ENCODE data around the gene WWC2.
"Not testable (repeated sequence)": the region's sequence is repeated elsewhere in the genome, so short reads cannot be mapped to it uniquely, and the experiment has no call there.

The WWC2 gene

GRCh38 chr4:183139972-183140570 lies 41.0 kb downstream of the WWC2 start:
- in situ Hi-C loops (cut with MboI; ENCODE audit: low sequenced_read_pairs): no loop called here

GRCh38 chr4:183140911-183141320 lies 41.9 kb downstream of the WWC2 start:
- in situ Hi-C loops (cut with MboI; ENCODE audit: low sequenced_read_pairs): no loop called here

- in situ Hi-C loops (cut with MboI; ENCODE audit: low sequenced_read_pairs): no loop called here
These were observed 42.9 kb downstream of the WWC2 start for GRCh38 chr4:183141997-183142396.

GRCh38 chr4:183142571-183143550 lies 43.8 kb downstream of the WWC2 start:
- in situ Hi-C loops (cut with MboI; ENCODE audit: low sequenced_read_pairs): no loop called here

- in situ Hi-C loops (cut with MboI; ENCODE audit: low sequenced_read_pairs): no loop called here
These were observed 45.7 kb downstream of the WWC2 start for GRCh38 chr4:183144787-183145186.

- in situ Hi-C loops (cut with MboI; ENCODE audit: low sequenced_read_pairs): no loop called here
These were observed 46.7 kb downstream of the WWC2 start for GRCh38 chr4:183145773-183146172.

- in situ Hi-C loops (cut with MboI; ENCODE audit: low sequenced_read_pairs): no loop called here
These were observed 47.4 kb downstream of the WWC2 start for GRCh38 chr4:183146478-183146877.

- in situ Hi-C loops (cut with MboI; ENCODE audit: low sequenced_read_pairs): no loop called here
These were observed 48.1 kb downstream of the WWC2 start for GRCh38 chr4:183147196-183147595.

DNA sequence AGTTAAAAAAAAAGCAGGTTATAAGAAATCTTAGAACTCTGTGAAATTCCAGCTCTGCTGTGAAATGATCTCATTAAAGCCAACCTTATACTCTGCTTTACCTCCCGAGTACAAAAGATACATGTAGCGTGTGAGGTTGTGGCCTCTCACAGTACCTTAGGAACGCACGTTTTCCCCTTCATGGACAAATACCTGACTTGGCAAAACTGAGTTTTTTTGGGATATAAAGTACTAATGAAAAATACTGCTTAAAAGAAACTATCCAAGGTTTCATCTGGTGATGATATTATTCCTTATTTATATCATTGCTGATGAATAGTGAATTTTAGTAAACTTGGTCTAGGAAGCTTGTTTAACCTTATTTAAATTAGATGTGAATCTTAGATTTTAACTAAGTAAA lies 48.9 kb downstream of the WWC2 start:
- in situ Hi-C loops (cut with MboI; ENCODE audit: low sequenced_read_pairs): no loop called here

- in situ Hi-C loops (cut with MboI; ENCODE audit: low sequenced_read_pairs): no loop called here
These were observed 50.8 kb downstream of the WWC2 start for GRCh38 chr4:183149616-183150539.

- in situ Hi-C loops (cut with MboI; ENCODE audit: low sequenced_read_pairs): not testable (repeated sequence)
These were observed 51.6 kb downstream of the WWC2 start for GRCh38 chr4:183150664-183151063.

GRCh38 chr4:183152232-183152631 lies 53.2 kb downstream of the WWC2 start:
- in situ Hi-C loops (cut with MboI; ENCODE audit: low sequenced_read_pairs): not testable (repeated sequence)

DNA sequence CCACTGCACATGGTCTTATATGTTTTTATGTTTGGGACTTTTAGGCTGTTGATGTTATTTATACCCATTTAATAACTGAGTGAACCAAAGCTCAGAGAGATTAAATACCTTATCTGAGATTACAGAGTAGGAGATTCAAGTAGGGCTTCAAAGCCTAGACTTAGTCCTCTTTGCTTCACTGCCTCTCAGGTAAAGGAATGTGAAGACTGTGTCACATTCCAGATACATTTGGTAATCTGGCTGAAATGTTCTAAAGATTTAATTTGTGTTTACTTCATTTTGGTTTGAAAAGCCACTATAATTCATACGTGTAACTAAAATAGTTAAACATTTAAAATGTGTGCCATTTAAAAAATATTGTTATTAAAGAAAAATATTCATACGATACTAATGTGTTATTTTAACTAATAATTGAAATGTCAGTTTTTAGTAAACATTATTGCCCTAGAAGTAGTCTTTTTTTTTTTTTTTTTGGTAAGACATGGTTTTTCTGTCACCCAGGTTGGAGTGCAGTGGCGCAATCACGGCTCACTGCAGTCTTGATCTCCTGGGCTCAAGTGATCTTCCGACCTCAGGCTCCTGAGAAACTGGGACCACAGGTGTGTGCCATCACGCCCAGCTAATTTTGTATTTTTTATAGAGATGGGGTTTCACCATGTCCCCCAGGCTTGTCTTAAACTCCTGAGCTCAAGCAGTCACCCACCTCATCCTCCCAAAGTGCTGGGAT lies 54.3 kb downstream of the WWC2 start:
- in situ Hi-C loops (cut with MboI; ENCODE audit: low sequenced_read_pairs): no loop called here

DNA sequence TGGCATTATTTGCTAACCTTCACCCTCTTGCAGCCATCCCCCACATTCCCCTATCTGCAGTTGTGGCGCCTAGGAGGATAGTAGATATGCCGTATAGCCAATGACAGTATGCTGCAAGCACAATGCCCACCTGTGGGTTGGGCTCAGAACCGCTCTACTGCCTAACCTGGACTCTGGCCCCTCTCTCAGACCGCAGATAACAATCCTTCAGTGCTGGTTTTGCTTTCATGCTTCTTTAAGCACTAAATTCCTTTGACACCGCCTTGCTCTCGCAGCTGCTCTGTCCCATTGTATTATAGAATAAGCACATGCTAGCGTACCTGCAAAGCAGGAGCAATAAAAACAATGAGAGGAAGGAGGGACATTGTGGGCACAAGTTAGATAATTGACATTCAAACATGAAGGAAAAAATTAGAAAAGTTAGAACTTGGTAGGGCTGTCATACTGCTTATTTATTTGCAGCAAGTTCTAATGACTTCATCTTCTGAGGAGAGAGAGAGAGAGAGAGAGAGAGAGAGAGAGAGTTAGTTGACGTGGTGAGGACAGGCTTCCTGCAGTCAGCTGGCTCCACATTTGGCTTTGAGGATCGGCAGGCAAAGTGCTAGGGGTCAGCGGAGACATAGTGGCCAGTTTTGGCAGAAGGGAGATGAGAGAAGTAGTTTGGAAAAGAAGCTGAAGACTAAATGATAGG lies 55.8 kb downstream of the WWC2 start:
- in situ Hi-C loops (cut with MboI; ENCODE audit: low sequenced_read_pairs): no loop called here

DNA sequence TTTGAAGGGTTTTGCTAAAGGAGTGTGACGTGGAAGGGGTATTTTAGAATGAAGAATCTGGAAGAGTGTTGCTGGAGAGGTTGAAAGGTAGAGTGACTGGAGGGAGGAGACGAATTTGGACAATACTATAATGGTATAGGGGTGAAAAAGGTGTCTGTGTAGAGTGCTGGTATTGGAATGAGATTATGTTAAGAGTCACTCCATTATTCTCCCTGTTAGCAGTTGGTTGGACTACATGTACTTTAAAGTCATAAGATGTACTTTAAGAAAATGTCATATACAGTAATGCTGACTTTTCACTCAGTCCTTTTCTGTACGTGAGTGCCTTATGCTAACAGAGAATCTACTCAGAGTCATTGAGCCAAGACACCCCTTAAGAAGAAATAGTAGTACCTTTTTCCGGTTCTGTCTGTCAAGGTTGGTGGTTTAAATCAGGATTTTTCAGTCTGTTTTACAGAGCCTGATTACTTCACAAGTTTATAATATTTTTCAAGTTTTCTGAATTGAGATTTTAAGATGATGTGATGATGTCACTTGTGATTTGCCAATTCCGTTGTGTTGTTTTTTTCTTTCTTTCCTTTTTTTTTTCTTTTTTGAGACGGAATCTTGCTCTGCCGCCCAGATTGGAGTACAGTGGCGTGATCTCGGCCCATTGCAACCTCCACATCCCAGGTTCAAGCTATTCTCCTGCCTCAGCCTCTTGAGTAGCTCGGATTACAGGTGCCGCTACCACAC lies 56.6 kb downstream of the WWC2 start:
- in situ Hi-C loops (cut with MboI; ENCODE audit: low sequenced_read_pairs): no loop called here

GRCh38 chr4:183157215-183157614 lies 58.2 kb downstream of the WWC2 start:
- in situ Hi-C loops (cut with MboI; ENCODE audit: low sequenced_read_pairs): no loop called here

DNA sequence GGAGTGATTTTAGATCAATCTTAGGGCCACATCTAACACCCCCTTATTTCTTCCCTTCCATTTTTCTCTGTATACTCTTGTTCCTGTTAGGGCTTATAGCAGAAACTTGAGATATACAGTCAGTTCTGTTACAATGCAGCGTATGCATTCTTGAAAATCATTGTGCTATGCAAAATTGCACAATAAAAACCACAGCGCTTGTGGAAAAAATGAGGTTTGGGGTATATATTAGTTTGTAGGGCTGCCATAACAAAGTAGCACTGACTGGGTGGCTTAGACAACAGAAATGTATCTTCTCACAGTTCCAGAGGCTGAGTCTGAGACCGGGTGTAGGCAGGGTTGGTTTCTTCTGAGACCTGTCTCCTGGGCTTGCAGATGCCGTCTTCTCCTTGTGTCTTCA lies 59.0 kb downstream of the WWC2 start:
- in situ Hi-C loops (cut with MboI; ENCODE audit: low sequenced_read_pairs): no loop called here

DNA sequence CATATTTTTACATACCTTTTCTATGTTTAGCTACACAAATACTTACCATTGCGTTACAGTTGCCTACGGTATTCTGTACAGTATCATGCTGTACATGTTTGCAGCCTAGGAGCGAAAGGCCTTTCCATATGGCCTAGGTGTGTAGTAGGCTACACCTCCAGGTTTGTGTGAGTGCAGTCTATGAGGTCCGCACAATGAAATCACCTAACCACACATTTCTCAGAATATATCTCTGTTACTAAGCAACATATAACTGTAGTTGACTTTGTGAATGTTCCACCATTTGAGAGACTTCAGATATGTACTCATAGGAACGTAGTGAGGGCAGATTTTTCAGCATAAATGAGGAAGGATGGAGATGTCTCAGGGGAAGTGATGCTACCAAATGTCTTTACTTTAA lies 62.6 kb downstream of the WWC2 start:
- in situ Hi-C loops (cut with MboI; ENCODE audit: low sequenced_read_pairs): no loop called here

DNA sequence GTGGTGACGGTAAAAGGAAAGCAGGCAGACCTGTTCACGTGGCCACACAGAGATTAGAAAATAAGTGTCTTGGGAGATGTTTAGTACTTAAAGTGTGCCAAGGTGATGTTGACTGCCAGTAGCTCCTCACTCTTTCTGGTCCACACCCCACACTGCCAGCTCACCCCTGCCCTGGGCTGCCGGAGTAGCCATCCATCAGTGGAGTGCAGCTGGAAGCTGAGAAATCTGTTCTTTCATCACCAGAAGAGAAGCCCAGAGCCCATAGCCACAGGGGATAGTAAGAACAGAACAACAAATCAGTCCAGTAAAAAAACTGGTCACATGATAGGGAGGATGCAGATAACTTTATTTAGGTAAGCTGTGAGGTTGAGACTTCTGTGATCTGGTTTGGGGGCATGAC lies 64.1 kb downstream of the WWC2 start:
- in situ Hi-C loops (cut with MboI; ENCODE audit: low sequenced_read_pairs): no loop called here

Measured in hTERT RPE-1 (cell line).